HUES48 (cell line): ENCODE data around the gene ATG10.

ENCODE experiments used
- H3K27ac ChIP-seq: one replicate; pipeline ENCODE4 v1.7.0; 2013; ENCODE audit warnings: low read depth, low read length, inconsistent platforms
- H3K27me3 ChIP-seq: 2 replicates; pipeline ENCODE4 v1.6.1; 2013; ENCODE audit warnings: mild to moderate bottlenecking, low read length; ENCODE audit not compliant: control insufficient read depth, insufficient read depth
- H3K36me3 ChIP-seq: 2 replicates; pipeline ENCODE4 v1.6.1; 2013; ENCODE audit warnings: low read length; ENCODE audit not compliant: control insufficient read depth, insufficient read depth
- H3K4me1 ChIP-seq: 2 replicates; pipeline ENCODE4 v1.6.1; 2013; ENCODE audit warnings: mild to moderate bottlenecking, low read length; ENCODE audit not compliant: control insufficient read depth, insufficient read depth
- H3K4me3 ChIP-seq: 2 replicates; pipeline ENCODE4 v1.5.1; 2013; ENCODE audit warnings: mild to moderate bottlenecking, low read depth, low read length
- H3K9ac ChIP-seq: 2 replicates; pipeline ENCODE4 v1.6.1; 2013; ENCODE audit warnings: mild to moderate bottlenecking, low read depth, low read length, moderate library complexity
- H3K9me3 ChIP-seq: 2 replicates; pipeline ENCODE4 v1.6.1; 2013; ENCODE audit warnings: low read length; ENCODE audit not compliant: control insufficient read depth, insufficient read depth

Gene ATG10

GRCh38 chr5:82164176-82164976, 192.6 kb downstream of the ATG10 start:
- Histone ChIP-seq H3K4me1 (peaks cover 56% of the 10 kb centered on the region), H3K36me3 (no peaks in the 10 kb centered on the region), H3K9me3 (no peaks in the 10 kb centered on the region), H3K9ac (no peak overlapping the region), H3K4me3 (no peak overlapping the region), H3K27me3 (no peaks in the 10 kb centered on the region), H3K27ac (no peak overlapping the region)

- H3K27ac ChIP-seq: peak overlapping the region; percentile 59
Observed at GRCh38 chr5:82164977-82165713, 193.3 kb downstream of the ATG10 start.

GRCh38 chr5:82165740-82166530, 194.1 kb downstream of the ATG10 start:
- H3K9me3 ChIP-seq: no peaks in the 10 kb centered on the region
- no peaks in the 10 kb centered on the region for H3K36me3 ChIP-seq
- peak overlapping the region; percentile 59 for H3K27ac ChIP-seq
- no peak overlapping the region for H3K9ac ChIP-seq
- no peaks in the 10 kb centered on the region for H3K27me3 ChIP-seq
- peak overlapping the region; percentile 9; the same call in 1 of the 2 replicates for H3K4me3 ChIP-seq
- H3K4me1 ChIP-seq: peaks cover 56% of the 10 kb centered on the region

More at GRCh38 chr5:82164977-82165713, 193.3 kb downstream of the ATG10 start:
- H3K36me3 ChIP-seq: no peaks in the 10 kb centered on the region
- no peaks in the 10 kb centered on the region for H3K27me3 ChIP-seq
- no peak overlapping the region for H3K9ac ChIP-seq
- H3K4me1 ChIP-seq: peaks cover 56% of the 10 kb centered on the region
- H3K4me3 ChIP-seq: no peak overlapping the region
- H3K9me3 ChIP-seq: no peaks in the 10 kb centered on the region

- H3K27ac ChIP-seq: peak overlapping the region; percentile 75
Observed at GRCh38 chr5:82167372-82167935, 195.6 kb downstream of the ATG10 start.

GRCh38 chr5:82168294-82168693, 196.5 kb downstream of the ATG10 start:
- Histone ChIP-seq H3K9me3 (no peaks in the 10 kb centered on the region), H3K9ac (no peak overlapping the region), H3K27ac (peak overlapping the region; percentile 75), H3K4me3 (no peak overlapping the region), H3K4me1 (peaks cover 56% of the 10 kb centered on the region), H3K27me3 (no peaks in the 10 kb centered on the region), H3K36me3 (no peaks in the 10 kb centered on the region)

More at GRCh38 chr5:82167372-82167935, 195.6 kb downstream of the ATG10 start:
- no peaks in the 10 kb centered on the region for H3K27me3 ChIP-seq
- H3K4me1 ChIP-seq: peaks cover 56% of the 10 kb centered on the region
- no peak overlapping the region for H3K4me3 ChIP-seq
- H3K9ac ChIP-seq: no peak overlapping the region
- H3K36me3 ChIP-seq: no peaks in the 10 kb centered on the region
- no peaks in the 10 kb centered on the region for H3K9me3 ChIP-seq

- no peaks in the 10 kb centered on the region for H3K36me3 ChIP-seq
- no peaks in the 10 kb centered on the region for H3K9me3 ChIP-seq
- no peak overlapping the region for H3K4me3 ChIP-seq
- peaks cover 44% of the 10 kb centered on the region for H3K4me1 ChIP-seq
- H3K9ac ChIP-seq: no peak overlapping the region
- H3K27me3 ChIP-seq: no peaks in the 10 kb centered on the region
- no peak overlapping the region for H3K27ac ChIP-seq
Observed at GRCh38 chr5:82169892-82170291, 198.1 kb downstream of the ATG10 start.

- Histone ChIP-seq H3K4me3 (no peak overlapping the region), H3K27ac (no peak overlapping the region), H3K9ac (no peak overlapping the region)
Observed at GRCh38 chr5:82174128-82174918, 202.5 kb downstream of the ATG10 start.

GRCh38 chr5:82174919-82175219, 203.0 kb downstream of the ATG10 start:
- H3K9me3 ChIP-seq: no peaks in the 10 kb centered on the region
- no peak overlapping the region for H3K4me3 ChIP-seq
- H3K9ac ChIP-seq: no peak overlapping the region
- no peaks in the 10 kb centered on the region for H3K27me3 ChIP-seq
- no peaks in the 10 kb centered on the region for H3K36me3 ChIP-seq
- no peaks in the 10 kb centered on the region for H3K4me1 ChIP-seq
- H3K27ac ChIP-seq: no peak overlapping the region

More at GRCh38 chr5:82174128-82174918, 202.5 kb downstream of the ATG10 start:
- H3K4me1 ChIP-seq: no peaks in the 10 kb centered on the region
- no peaks in the 10 kb centered on the region for H3K9me3 ChIP-seq
- H3K27me3 ChIP-seq: no peaks in the 10 kb centered on the region
- no peaks in the 10 kb centered on the region for H3K36me3 ChIP-seq

GRCh38 chr5:82176115-82176814, 204.4 kb downstream of the ATG10 start:
- H3K9ac ChIP-seq: no peak overlapping the region
- no peaks in the 10 kb centered on the region for H3K4me1 ChIP-seq
- H3K27me3 ChIP-seq: no peaks in the 10 kb centered on the region
- no peaks in the 10 kb centered on the region for H3K36me3 ChIP-seq
- no peak overlapping the region for H3K27ac ChIP-seq
- H3K9me3 ChIP-seq: no peaks in the 10 kb centered on the region
- no peak overlapping the region for H3K4me3 ChIP-seq

- no peaks in the 10 kb centered on the region for H3K9me3 ChIP-seq
- H3K9ac ChIP-seq: no peak overlapping the region
- no peak overlapping the region for H3K4me3 ChIP-seq
- H3K36me3 ChIP-seq: no peaks in the 10 kb centered on the region
- H3K4me1 ChIP-seq: no peaks in the 10 kb centered on the region
- no peak overlapping the region for H3K27ac ChIP-seq
- no peaks in the 10 kb centered on the region for H3K27me3 ChIP-seq
Observed at GRCh38 chr5:82178378-82178777, 206.6 kb downstream of the ATG10 start.
